C4-2B (cell line): ENCODE measurements around the gene CEP85.
"Not testable (repeated sequence)": the region's sequence is repeated elsewhere in the genome, so short reads cannot be mapped to it uniquely, and the experiment has no call there.

Source experiments
- CTCF ChIP-seq: fragments of 450-650 bp; conservative IDR thresholded peaks from 2 replicates; pipeline ENCODE4 v1.5.1; 2017; ENCODE audit warnings: mild to moderate bottlenecking
- ZFX ChIP-seq: fragments of 450-650 bp; IDR thresholded peaks from 2 replicates; pipeline ENCODE4 v1.6.1; 2017

- TF ChIP-seq CTCF, ZFX: not testable (repeated sequence)
Measured at GRCh38 chr1:26307966-26308899, 74.2 kb downstream of the CEP85 start.
